Loucy (cell line): ENCODE data around the gene ECHS1.

ENCODE experiments used
- EZH2phosphoT487 ChIP-seq: fragments of 200-600 bp; IDR thresholded peaks from 2 replicates; pipeline ENCODE4 v1.6.1; 2018; ENCODE audit warnings: antibody characterized with exemption, mild to moderate bottlenecking, moderate library complexity, borderline replicate concordance
- TF ChIP-seq, protein P1 (sequence below): fragments of 200-600 bp; sonication (generic); conservative IDR thresholded peaks from 2 replicates; pipeline ENCODE4 v1.5.1; 2014; ENCODE audit warnings: mild to moderate bottlenecking, antibody characterized with exemption, low read length

DNA sequence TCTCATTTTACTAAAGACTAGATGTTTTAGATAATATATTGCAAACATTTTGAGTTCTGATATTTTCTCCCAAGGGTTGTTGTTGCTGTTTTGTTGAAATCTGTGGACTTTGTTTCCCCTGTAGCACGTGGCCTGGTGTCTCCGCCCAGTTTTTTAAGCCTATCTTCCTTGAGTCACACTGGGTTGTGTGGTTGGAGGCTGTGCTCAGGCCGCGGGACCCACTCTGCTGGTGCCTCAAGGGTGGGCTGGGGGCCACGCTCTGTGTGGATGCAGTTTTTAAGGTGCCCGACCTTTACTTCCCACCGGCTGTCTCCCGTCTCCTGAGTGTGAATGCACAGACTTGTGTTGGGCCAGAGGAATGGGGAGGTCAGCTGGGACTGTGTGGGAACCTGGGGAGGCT, 30.2 kb downstream of the ECHS1 start:
- TF ChIP-seq, protein P1, sequence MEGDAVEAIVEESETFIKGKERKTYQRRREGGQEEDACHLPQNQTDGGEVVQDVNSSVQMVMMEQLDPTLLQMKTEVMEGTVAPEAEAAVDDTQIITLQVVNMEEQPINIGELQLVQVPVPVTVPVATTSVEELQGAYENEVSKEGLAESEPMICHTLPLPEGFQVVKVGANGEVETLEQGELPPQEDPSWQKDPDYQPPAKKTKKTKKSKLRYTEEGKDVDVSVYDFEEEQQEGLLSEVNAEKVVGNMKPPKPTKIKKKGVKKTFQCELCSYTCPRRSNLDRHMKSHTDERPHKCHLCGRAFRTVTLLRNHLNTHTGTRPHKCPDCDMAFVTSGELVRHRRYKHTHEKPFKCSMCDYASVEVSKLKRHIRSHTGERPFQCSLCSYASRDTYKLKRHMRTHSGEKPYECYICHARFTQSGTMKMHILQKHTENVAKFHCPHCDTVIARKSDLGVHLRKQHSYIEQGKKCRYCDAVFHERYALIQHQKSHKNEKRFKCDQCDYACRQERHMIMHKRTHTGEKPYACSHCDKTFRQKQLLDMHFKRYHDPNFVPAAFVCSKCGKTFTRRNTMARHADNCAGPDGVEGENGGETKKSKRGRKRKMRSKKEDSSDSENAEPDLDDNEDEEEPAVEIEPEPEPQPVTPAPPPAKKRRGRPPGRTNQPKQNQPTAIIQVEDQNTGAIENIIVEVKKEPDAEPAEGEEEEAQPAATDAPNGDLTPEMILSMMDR: no peak
- TF ChIP-seq EZH2phosphoT487: no peak
